ENCODE results near the gene RS1.

DNA sequence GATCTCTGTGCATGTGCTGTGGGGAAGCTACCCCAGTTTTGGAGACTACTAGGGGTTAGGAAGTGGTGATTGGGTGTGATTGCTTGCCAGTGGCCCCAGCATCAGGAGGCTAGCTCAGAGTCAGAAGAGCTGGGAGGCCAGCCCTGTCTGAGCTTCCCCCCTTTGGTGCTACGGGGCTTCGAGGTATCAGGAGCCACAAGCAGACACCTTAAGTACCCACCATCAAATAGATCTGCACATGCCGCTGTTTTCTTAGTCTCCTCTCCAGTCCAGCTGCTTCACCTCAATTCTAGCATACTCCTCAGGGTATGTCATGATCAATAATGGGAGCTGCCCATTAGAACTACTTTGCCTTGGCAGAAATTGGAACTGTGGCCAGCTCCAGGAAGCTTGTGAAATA lies 24.7 kb upstream of the RS1 start:
- TF ChIP-seq, protein P1, sequence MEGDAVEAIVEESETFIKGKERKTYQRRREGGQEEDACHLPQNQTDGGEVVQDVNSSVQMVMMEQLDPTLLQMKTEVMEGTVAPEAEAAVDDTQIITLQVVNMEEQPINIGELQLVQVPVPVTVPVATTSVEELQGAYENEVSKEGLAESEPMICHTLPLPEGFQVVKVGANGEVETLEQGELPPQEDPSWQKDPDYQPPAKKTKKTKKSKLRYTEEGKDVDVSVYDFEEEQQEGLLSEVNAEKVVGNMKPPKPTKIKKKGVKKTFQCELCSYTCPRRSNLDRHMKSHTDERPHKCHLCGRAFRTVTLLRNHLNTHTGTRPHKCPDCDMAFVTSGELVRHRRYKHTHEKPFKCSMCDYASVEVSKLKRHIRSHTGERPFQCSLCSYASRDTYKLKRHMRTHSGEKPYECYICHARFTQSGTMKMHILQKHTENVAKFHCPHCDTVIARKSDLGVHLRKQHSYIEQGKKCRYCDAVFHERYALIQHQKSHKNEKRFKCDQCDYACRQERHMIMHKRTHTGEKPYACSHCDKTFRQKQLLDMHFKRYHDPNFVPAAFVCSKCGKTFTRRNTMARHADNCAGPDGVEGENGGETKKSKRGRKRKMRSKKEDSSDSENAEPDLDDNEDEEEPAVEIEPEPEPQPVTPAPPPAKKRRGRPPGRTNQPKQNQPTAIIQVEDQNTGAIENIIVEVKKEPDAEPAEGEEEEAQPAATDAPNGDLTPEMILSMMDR (IDR thresholded peaks at IDR 0.05): no peak
- TF ChIP-seq POLR2A (IDR thresholded peaks at IDR 0.05): no peak
